HG02973 (cell line): ENCODE results near the gene SORBS1.
"Not testable (repeated sequence)": the region's sequence is repeated elsewhere in the genome, so short reads cannot be mapped to it uniquely, and the experiment has no call there.

ENCODE experiments used
- ATAC-seq: cut with Tn5 transposase; IDR thresholded peaks from one replicate; pipeline ENCODE4 v1.9.1; 2021; ENCODE audit warnings: moderate library complexity; ENCODE audit not compliant: unreplicated experiment

SORBS1 gene

GRCh38 chr10:95356190-95356955 is 204.8 kb downstream of the SORBS1 start:
- ATAC-seq, result no peak

GRCh38 chr10:95355301-95355700 is 205.9 kb downstream of the SORBS1 start:
- ATAC-seq, result no peak

GRCh38 chr10:95354110-95354509 is 207.1 kb downstream of the SORBS1 start:
- no peak for ATAC-seq

GRCh38 chr10:95353123-95353522 is 208.0 kb downstream of the SORBS1 start:
- no peak for ATAC-seq

- no peak for ATAC-seq
Measured at GRCh38 chr10:95352684-95353083, 208.5 kb downstream of the SORBS1 start.

GRCh38 chr10:95350830-95351228 is 210.3 kb downstream of the SORBS1 start:
- no peak for ATAC-seq

GRCh38 chr10:95350219-95350829 is 210.8 kb downstream of the SORBS1 start:
- ATAC-seq, result no peak

GRCh38 chr10:95347402-95347766 is 213.8 kb downstream of the SORBS1 start:
- ATAC-seq, result not testable (repeated sequence)

- ATAC-seq, result no peak
Measured at GRCh38 chr10:95346715-95347401, 214.3 kb downstream of the SORBS1 start.

GRCh38 chr10:95343573-95343972 is 217.6 kb downstream of the SORBS1 start:
- no peak for ATAC-seq

GRCh38 chr10:95341716-95342130 is 219.4 kb downstream of the SORBS1 start:
- ATAC-seq, result no peak

GRCh38 chr10:95339863-95340262 is 221.3 kb downstream of the SORBS1 start:
- no peak for ATAC-seq

- ATAC-seq, result no peak
Measured at GRCh38 chr10:95337423-95338160, 223.6 kb downstream of the SORBS1 start.

GRCh38 chr10:95336702-95337101 is 224.5 kb downstream of the SORBS1 start:
- ATAC-seq, result no peak

- no peak for ATAC-seq
Measured at GRCh38 chr10:95335933-95336699, 225.1 kb downstream of the SORBS1 start.

GRCh38 chr10:95334805-95335144 is 226.4 kb downstream of the SORBS1 start:
- ATAC-seq, result no peak

- no peak for ATAC-seq
Measured at GRCh38 chr10:95333997-95334804, 227.0 kb downstream of the SORBS1 start.

GRCh38 chr10:95332666-95333249 is 228.4 kb downstream of the SORBS1 start:
- no peak for ATAC-seq

GRCh38 chr10:95331596-95332130 is 229.5 kb downstream of the SORBS1 start:
- ATAC-seq, result no peak
